Esophagus squamous epithelium (tissue), 4 donors: ENCODE results near the gene RAB39B.

Source experiments
- POLR2A ChIP-seq, 4 donors: fragments of 450-650 bp; IDR thresholded peaks; one replicate each; pipeline ENCODE4 v1.6.1; 2017; ENCODE audit warnings: antibody characterized with exemption in 4 of 4, mild to moderate bottlenecking in 4 of 4, moderate library complexity in 3 of 4
- TF ChIP-seq, protein P1 (sequence below), 6 experiments: fragments of 450-650 bp in 4 of 6; fragments of 200-600 bp in 2 of 6; sonication (generic) in 2 of 6; IDR thresholded peaks; one replicate each; pipeline ENCODE4 v1.5.1; 2016 to 2019; ENCODE audit warnings: antibody characterized with exemption in 6 of 6, mild to moderate bottlenecking in 4 of 6, moderate library complexity in 4 of 6

DNA sequence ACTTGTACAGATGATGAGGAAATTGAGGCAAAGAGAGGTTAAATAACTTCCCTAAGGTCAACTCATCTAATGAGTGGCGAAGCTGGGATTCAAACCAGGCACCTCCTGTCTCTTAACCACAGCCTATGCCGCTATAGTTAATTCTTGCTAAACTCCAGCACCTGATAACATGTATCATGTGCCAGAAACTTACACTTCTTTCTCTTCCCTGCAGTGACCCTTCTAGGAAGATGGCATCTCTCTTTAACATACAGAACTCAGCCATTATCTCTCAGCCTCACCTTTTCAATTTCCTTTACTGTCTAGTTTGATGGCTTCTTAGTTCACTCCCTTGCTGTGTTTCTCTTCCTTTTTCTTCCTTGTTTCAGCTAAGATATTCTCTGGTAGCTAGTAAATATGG lies 45.5 kb downstream of the RAB39B start:
- TF ChIP-seq, protein P1, sequence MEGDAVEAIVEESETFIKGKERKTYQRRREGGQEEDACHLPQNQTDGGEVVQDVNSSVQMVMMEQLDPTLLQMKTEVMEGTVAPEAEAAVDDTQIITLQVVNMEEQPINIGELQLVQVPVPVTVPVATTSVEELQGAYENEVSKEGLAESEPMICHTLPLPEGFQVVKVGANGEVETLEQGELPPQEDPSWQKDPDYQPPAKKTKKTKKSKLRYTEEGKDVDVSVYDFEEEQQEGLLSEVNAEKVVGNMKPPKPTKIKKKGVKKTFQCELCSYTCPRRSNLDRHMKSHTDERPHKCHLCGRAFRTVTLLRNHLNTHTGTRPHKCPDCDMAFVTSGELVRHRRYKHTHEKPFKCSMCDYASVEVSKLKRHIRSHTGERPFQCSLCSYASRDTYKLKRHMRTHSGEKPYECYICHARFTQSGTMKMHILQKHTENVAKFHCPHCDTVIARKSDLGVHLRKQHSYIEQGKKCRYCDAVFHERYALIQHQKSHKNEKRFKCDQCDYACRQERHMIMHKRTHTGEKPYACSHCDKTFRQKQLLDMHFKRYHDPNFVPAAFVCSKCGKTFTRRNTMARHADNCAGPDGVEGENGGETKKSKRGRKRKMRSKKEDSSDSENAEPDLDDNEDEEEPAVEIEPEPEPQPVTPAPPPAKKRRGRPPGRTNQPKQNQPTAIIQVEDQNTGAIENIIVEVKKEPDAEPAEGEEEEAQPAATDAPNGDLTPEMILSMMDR (IDR thresholded peaks at IDR 0.05): no peak
- no peak for TF ChIP-seq POLR2A (IDR thresholded peaks at IDR 0.05)
